ENCODE results near the gene PHF21B.

Gene PHF21B

DNA sequence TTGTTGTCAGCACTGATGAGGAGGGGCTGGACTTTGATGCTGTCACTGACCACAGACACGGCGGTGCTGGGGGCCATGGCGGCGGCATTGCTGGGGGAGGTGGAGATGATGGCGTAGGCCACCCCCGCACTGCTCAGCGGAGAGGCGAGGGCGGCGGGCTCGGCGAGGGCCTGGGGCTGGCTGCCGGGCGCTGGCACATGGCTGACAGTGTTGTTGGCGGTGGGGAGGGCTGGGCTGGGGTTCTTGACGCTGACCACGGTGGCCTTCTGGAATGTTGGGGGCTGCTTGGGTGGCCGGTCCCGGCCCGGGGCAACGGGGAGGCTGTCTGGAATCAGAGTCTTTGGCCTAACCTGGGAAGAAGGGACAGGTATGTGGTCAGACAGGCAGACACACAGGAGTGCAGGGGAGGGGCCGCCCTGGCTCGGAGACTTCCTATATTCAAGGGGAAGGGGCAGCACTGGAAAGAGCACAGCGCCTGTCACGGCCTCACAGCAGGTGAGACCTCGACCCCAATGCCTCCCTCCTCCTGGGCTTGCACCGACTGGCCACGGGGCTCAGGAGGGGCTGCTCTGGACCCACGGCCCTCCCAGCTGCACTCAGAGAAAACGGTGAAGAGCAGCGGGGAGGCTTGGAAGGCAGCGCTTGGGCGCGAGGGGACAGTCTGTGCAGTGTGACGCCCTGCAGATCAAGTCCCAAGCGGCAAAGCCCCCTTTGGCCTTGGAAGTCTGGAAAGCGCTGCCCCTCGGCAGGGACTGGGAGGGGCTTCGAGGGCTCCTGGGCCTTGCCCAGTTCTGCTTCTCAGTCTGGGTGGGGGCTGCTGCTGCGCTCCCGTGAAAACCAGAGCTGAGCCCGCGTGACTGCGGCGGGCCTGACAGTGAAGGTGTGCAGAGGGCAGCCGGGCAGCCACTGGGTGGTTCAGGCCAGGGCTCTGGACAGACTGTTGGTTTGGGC is 93.2 kb downstream of the PHF21B start:
- DNase-seq (ENCODE audit: low read depth), result no peak
- TF ChIP-seq CTCF (IDR thresholded peaks at IDR 0.05; ENCODE audit: control insufficient read depth, insufficient read depth, low read depth, low read length, missing control alignments), result no peak
- no peak overlapping the region for H3K4me3 ChIP-seq (ENCODE audit: control insufficient read depth, low read depth, low read length)

DNA sequence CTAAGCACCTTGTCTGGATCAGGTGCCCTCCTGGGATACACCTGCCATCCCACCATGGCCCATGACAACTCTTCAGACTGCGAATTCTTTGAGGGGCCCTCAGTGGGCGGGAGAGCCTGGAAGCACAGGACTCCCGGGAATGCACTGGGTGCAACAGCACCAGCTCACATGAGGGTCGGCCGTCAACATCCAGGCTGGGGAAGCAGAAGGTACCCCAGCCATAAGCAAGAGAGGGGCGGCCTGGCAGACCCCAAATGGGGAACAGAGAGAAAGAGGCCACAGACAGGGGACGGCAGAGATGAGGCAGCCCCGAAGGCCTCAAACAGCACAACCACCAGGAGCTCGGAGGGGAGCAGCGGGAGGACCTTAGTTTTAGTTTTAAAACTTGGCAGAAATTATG is 94.4 kb downstream of the PHF21B start:
- H3K4me3 ChIP-seq (ENCODE audit: control insufficient read depth, low read depth, low read length), result no peak overlapping the region
- DNase-seq (ENCODE audit: low read depth), result no peak
- TF ChIP-seq CTCF (IDR thresholded peaks at IDR 0.05; ENCODE audit: control insufficient read depth, insufficient read depth, low read depth, low read length, missing control alignments), result no peak

DNA sequence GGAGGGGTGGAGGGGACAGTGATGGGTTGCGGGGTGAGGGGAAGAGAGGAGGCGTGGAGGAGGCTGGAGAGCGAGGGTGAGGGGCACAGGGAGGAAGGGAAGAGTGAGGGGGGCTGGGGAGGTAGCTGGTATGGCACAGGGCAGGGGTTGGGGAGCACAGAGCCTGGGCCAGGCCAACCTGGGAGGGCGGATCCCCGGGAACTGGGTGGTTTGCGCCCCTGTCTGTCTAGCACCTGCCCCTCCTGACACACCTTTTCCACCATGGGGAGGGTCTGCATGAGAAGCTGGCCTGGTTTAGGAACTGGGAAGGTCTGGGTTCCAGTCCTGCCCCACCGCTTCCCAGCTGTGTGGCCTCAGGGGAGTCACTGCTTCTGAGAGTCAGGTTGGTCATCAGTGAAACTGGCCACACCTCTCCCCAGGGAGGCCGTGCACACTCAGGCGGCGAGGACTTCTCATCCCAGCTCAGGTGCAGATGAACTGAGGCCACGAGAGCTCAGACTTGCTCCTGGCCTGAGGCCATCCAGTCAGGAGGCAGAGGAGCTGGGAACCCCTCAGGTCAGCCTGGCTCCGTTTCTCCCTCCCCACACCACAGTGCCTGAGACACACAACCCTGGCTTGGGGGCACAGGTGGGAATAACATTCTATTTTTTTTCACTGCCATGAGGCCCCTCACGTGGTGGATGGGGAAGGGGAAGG is 95.6 kb downstream of the PHF21B start:
- TF ChIP-seq CTCF (IDR thresholded peaks at IDR 0.05; ENCODE audit: control insufficient read depth, insufficient read depth, low read depth, low read length, missing control alignments), result no peak
- DNase-seq (ENCODE audit: low read depth), result no peak
- no peak overlapping the region for H3K4me3 ChIP-seq (ENCODE audit: control insufficient read depth, low read depth, low read length)

DNA sequence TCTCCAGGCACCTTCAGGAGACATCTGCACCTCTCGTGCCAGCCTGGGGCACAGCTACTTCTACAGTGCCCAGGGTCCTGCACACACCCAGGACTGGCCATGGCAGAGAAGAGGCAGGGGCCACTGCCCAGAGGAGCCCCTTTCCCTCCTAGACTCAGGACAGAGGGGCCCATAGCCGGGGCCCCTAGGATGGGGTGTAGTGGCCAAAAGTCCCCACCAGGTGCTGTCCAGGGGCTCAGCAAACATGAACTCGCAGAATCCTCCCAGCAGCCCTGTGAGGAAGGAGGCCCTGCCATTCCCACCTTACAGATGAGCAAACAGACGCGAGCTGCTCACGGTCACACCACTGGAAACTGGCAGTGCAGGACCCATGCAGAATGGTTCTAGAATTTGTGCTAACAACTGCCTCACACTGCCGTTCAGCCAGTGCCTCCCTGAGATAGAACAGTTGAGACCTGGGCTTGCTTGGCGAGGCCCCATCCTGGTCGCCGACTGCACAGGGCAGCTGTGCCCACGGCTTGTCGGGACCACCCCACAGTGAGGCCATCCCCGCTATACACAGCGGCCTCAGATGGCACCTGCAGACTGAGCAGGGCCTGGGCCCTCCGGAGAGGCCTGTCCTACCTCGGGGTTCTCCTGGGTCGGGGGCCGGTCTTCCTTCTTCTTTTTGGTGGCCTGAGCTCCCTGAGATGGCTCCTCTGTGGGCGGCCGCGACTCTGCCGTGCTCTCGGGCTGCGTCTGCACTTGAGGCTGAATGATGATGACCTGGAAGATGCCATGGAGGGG is 96.4 kb downstream of the PHF21B start:
- no peak for TF ChIP-seq CTCF (IDR thresholded peaks at IDR 0.05; ENCODE audit: control insufficient read depth, insufficient read depth, low read depth, low read length, missing control alignments)
- DNase-seq (ENCODE audit: low read depth), result no peak
- H3K4me3 ChIP-seq (ENCODE audit: control insufficient read depth, low read depth, low read length), result no peak overlapping the region

DNA sequence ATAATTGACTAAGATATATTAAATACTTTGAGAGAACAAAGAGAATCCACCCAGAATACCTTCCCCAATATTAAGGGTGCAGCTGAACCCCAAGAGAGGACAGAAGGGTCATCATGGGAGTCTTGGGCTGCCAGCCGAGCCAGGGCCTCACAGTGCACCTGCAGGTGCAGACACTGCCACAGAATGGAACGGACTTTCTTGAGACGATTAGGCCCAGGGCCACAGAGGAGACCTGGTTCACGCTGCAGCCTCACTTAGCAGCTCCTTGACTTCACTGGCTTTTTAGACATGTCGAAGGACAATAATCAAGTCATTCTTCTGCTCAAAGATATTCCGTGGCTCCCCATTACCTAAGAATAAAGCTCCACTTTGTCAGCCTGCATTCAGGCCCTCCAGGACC is 100.6 kb downstream of the PHF21B start:
- TF ChIP-seq CTCF (IDR thresholded peaks at IDR 0.05; ENCODE audit: control insufficient read depth, insufficient read depth, low read depth, low read length, missing control alignments), result no peak
- DNase-seq (ENCODE audit: low read depth), result no peak
- H3K4me3 ChIP-seq (ENCODE audit: control insufficient read depth, low read depth, low read length), result no peak overlapping the region
